ENCODE measurements around the gene GGCX. TPM values are rescaled to one million over a fixed set of nuclear protein-coding genes. Genes with fewer than 3 reads are reported as not detected.
"Not testable (repeated sequence)": the region's sequence is repeated elsewhere in the genome, so short reads cannot be mapped to it uniquely, and the experiment has no call there.

The GGCX gene
- total and polyA plus RNA-seq, 2 of the 4 experiments (the other 2 are of a cell fraction): 35.0 to 39.4 TPM

GRCh38 chr2:85604568-85605339 lies 43.5 kb upstream of the GGCX start:
- Histone ChIP-seq H4K20me1 (ENCODE audit: insufficient read depth, low read length) (peaks cover 11% of the 10 kb centered on the region; the same call in 1 of the 2 replicates), H3K79me1 (ENCODE audit: low read depth in 1 of 2, low read length in 2 of 2) (peaks cover 29 to 76% of the 10 kb centered on the region in 2 experiments), H2AFZ (replicated peaks; ENCODE audit: low read length, poor library complexity) (no peak overlapping the region), H3K27ac (ENCODE audit: insufficient read depth, low read length) (peak overlapping the region; percentile 18; the same call in 1 of the 2 replicates), H2BK5ac (ENCODE audit: low read depth, low read length, poor library complexity, severe bottlenecking) (peak overlapping the region; percentile 77), H3K4ac (ENCODE audit: low read depth, low read length) (peak overlapping the region; percentile 62; the same call in 1 of the 2 replicates), H3K18ac (ENCODE audit: low read depth, low read length) (no peak overlapping the region), H4K91ac (ENCODE audit: insufficient read depth, low read depth, low read length) (no peak overlapping the region), H2BK120ac (ENCODE audit: low read depth, low read length) (no peak overlapping the region), H2BK20ac (ENCODE audit: low read depth, low read length) (peak overlapping the region; percentile 22; the same call in 1 of the 2 replicates), H3K36me3 (ENCODE audit: control insufficient read depth, insufficient read depth, low read length) (peaks cover 21% of the 10 kb centered on the region), H3K4me3 (ENCODE audit: insufficient read depth, low read depth, low read length) (no peak overlapping the region), H2AK5ac (ENCODE audit: low read depth, low read length) (peak overlapping the region; percentile 57), H3K9me3 (ENCODE audit: control insufficient read depth, insufficient read depth, low read length) (no peaks in the 10 kb centered on the region), H3K56ac (ENCODE audit: extremely low read depth, insufficient read depth, low read length) (no peak overlapping the region; the same call in 1 of the 2 replicates), H3K4me2 (ENCODE audit: low read depth, low read length) (peak overlapping the region; percentile 38; the same call in 1 of the 2 replicates), H2BK15ac (ENCODE audit: low read depth, low read length) (peak overlapping the region; percentile 17; the same call in 1 of the 3 replicates), H4K8ac (ENCODE audit: low read depth in 2 of 2, low read length in 2 of 2) (no peak overlapping the region; a peak in 1 of 4 replicates), H3K9me1 (ENCODE audit: insufficient read depth, low read length) (peaks cover 33% of the 10 kb centered on the region), H3K27me3 (ENCODE audit: control insufficient read depth, insufficient read depth, low read length) (no peaks in the 10 kb centered on the region), H2AK9ac (replicated peaks; ENCODE audit: low read depth, low read length, poor library complexity) (no peak overlapping the region), H4K5ac (ENCODE audit: low read depth, low read length) (no peak overlapping the region), H3K4me1 (ENCODE audit: control insufficient read depth, insufficient read depth, low read length) (peaks cover 25% of the 10 kb centered on the region), H3K14ac (replicated peaks; ENCODE audit: low read depth, low read length) (0 out of 2 replicates have a peak overlapping the region, but pooled peaks have one; percentile 8), H3K23ac (ENCODE audit: low read depth, low read length) (peak overlapping the region; percentile 56; the same call in 1 of the 2 replicates), H3K9ac (ENCODE audit: low read depth, low read length) (no peak overlapping the region; the same call in 1 of the 2 replicates)
- in situ Hi-C loops (cut with MboI; ENCODE audit: low sequenced_read_pairs): no loop called here
- no TSS peak for BruUV-seq (replicated peaks)
- dilution Hi-C loops (cut with HindIII; ENCODE audit: low sequenced_read_pairs, unreplicated experiment): no loop called here
- peak; percentile 64; the same call in 1 of the 2 replicates for TF ChIP-seq CEBPB (IDR thresholded peaks at IDR 0.05; ENCODE audit: low read depth, low read length)
- TF ChIP-seq MAFK (IDR thresholded peaks at IDR 0.05; ENCODE audit: low read depth, low read length): no peak
- intact Hi-C loops (cut with micrococcal nuclease): loop anchor here (5.0 kb wide), 1 partner anchor 42 kb away; the partner anchor contains the start of gene GGCX
- no peak for ATAC-seq (ENCODE audit: low read depth)
- WGBS, 2 experiments (ENCODE audit: extremely low coverage in 2 of 2, insufficient read length in 1 of 2): 100% methylated on average over 1 of the region's 6 CpGs; no CpG with 5 or more reads in 1 of the 2 experiments
- no peak for DNase-seq
- ChIA-PET POLR2A (ENCODE audit: unreplicated experiment) (interaction anchor here (0.6 to 2.3 kb wide), 2 partner anchors 9 to 38 kb away, joined by 3 to 14 read pairs; partner anchors contain the start of gene RNF181), CTCF (interaction anchor here (0.9 kb wide), 1 partner anchor 103 kb away, joined by 3 read pairs; no protein-coding TSS in a partner anchor)

- intact Hi-C loops (cut with micrococcal nuclease): loop anchor here (5.0 kb wide), 1 partner anchor 42 kb away; the partner anchor contains the start of gene GGCX
- BruUV-seq (replicated peaks); H4K5ac ChIP-seq (ENCODE audit: low read depth, low read length); H3K56ac ChIP-seq (ENCODE audit: extremely low read depth, insufficient read depth, low read length); H4K91ac ChIP-seq (ENCODE audit: insufficient read depth, low read depth, low read length); H3K27me3 ChIP-seq (ENCODE audit: control insufficient read depth, insufficient read depth, low read length); H3K23ac ChIP-seq (ENCODE audit: low read depth, low read length); DNase-seq; H3K9me3 ChIP-seq (ENCODE audit: control insufficient read depth, insufficient read depth, low read length); H2AFZ ChIP-seq (replicated peaks; ENCODE audit: low read length, poor library complexity); H2BK120ac ChIP-seq (ENCODE audit: low read depth, low read length); H3K9ac ChIP-seq (ENCODE audit: low read depth, low read length); H3K4ac ChIP-seq (ENCODE audit: low read depth, low read length); H2BK5ac ChIP-seq (ENCODE audit: low read depth, low read length, poor library complexity, severe bottlenecking); H3K27ac ChIP-seq (ENCODE audit: insufficient read depth, low read length); H3K14ac ChIP-seq (replicated peaks; ENCODE audit: low read depth, low read length); in situ Hi-C loops (cut with MboI; ENCODE audit: low sequenced_read_pairs); H2AK9ac ChIP-seq (replicated peaks; ENCODE audit: low read depth, low read length, poor library complexity); H3K4me3 ChIP-seq (ENCODE audit: insufficient read depth, low read depth, low read length); H3K18ac ChIP-seq (ENCODE audit: low read depth, low read length); ATAC-seq (ENCODE audit: low read depth); H2BK20ac ChIP-seq (ENCODE audit: low read depth, low read length); H2BK15ac ChIP-seq (ENCODE audit: low read depth, low read length); H4K8ac ChIP-seq (ENCODE audit: low read depth in 2 of 2, low read length in 2 of 2); dilution Hi-C loops (cut with HindIII; ENCODE audit: low sequenced_read_pairs, unreplicated experiment): not testable (repeated sequence)
- WGBS, 2 experiments (ENCODE audit: extremely low coverage in 2 of 2, insufficient read length in 1 of 2): 67% methylated on average over 1 of the region's 3 CpGs; no CpG with 5 or more reads in 1 of the 2 experiments
- H3K79me1 ChIP-seq (ENCODE audit: low read depth in 1 of 2, low read length in 2 of 2): peaks cover 27 to 73% of the 10 kb centered on the region in 2 experiments
- H2AK5ac ChIP-seq (ENCODE audit: low read depth, low read length): peak overlapping the region; percentile 6; the same call in 1 of the 2 replicates
- H3K36me3 ChIP-seq (ENCODE audit: control insufficient read depth, insufficient read depth, low read length): peaks cover 23% of the 10 kb centered on the region
- H4K20me1 ChIP-seq (ENCODE audit: insufficient read depth, low read length): peaks cover 11% of the 10 kb centered on the region; the same call in 1 of the 2 replicates
- CTCF ChIA-PET: interaction anchor here (0.9 kb wide), 1 partner anchor 103 kb away, joined by 3 read pairs; no protein-coding TSS in a partner anchor
- peaks cover 33% of the 10 kb centered on the region for H3K9me1 ChIP-seq (ENCODE audit: insufficient read depth, low read length)
- H3K4me1 ChIP-seq (ENCODE audit: control insufficient read depth, insufficient read depth, low read length): peaks cover 25% of the 10 kb centered on the region
- POLR2A ChIA-PET (ENCODE audit: unreplicated experiment): interaction anchor here (2.3 kb wide), 1 partner anchor 9 kb away, joined by 14 read pairs; the partner anchor contains the start of gene RNF181
- peak overlapping the region; percentile 15 for H3K4me2 ChIP-seq (ENCODE audit: low read depth, low read length)
These were observed 42.8 kb upstream of the GGCX start for GRCh38 chr2:85604133-85604444.

Measured in IMR-90 (cell line).